Spleen (tissue), 7 donors: ENCODE data around the gene IL21R.

Experiments used
- CTCF ChIP-seq, 11 experiments: fragments of 200-600 bp in 7 of 11; fragments of 450-650 bp in 4 of 11; sonication (generic) in 4 of 11; IDR thresholded peaks in 8 of 11; conservative IDR thresholded peaks in 3 of 11; 1 replicate in 7 of 11; 2 replicates in 4 of 11; pipeline versions ENCODE4 v1.4.0 to v1.8.0; 2016 to 2021; ENCODE audit warnings: antibody characterized with exemption in 11 of 11, inconsistent platforms in 4 of 11, mild to moderate bottlenecking in 1 of 11
- POLR2A ChIP-seq, 3 donors: fragments of 450-650 bp; IDR thresholded peaks; one replicate each; pipeline ENCODE4 v1.5.1; 2017; ENCODE audit warnings: antibody characterized with exemption in 3 of 3, mild to moderate bottlenecking in 1 of 3
- POLR2AphosphoS5 ChIP-seq, 3 donors: sonication (generic); formaldehyde crosslinking; IDR thresholded peaks; one replicate each; pipeline ENCODE4 v1.5.1; 2017; ENCODE audit warnings: antibody characterized with exemption in 3 of 3
- donor health status: DM: no; HTN: no; CAD: no; lungs with moderate emphysema.
- donor health status: DM: no; HTN: no; CAD: no.
- donor health status: DM: no; HTN: no; CAD: no.

- no peak for TF ChIP-seq POLR2AphosphoS5 (IDR thresholded peaks at IDR 0.05)
- TF ChIP-seq CTCF (IDR thresholded peaks at IDR 0.05 in 8 of 11, conservative IDR thresholded peaks at IDR 0.05 in 3 of 11) = no peak
- no peak for TF ChIP-seq POLR2A (IDR thresholded peaks at IDR 0.05)
These were observed 2.8 kb upstream of the IL21R start for GRCh38 chr16:27398894-27399853.
